HEK293 (cell line): Measurements from ENCODE around the gene CYP27B1.
A peak's percentile ranks its signal among the peaks of the same experiment; 100 is the strongest.

Experiments used
- CTCF ChIA-PET: fragments of 350-600 bp; formaldehyde crosslinking; extraction: SDS; loops from one replicate; lab custom pipeline; 2021; ENCODE audit warnings: antibody characterized with exemption; lab: Yijun Ruan, JAX
- POLR2A ChIA-PET: fragments of 300-600 bp; formaldehyde crosslinking; extraction: SDS; loops from one replicate; lab custom pipeline; 2020; ENCODE audit warnings: antibody characterized with exemption, inconsistent platforms; lab: Yijun Ruan, JAX
- H3K27ac ChIP-seq: fragments of 200-500 bp; sonication (Bioruptor generic); 2 replicates; pipeline ENCODE4 v1.5.1; 2014; ENCODE audit warnings: low read depth, low read length, control low read depth, inconsistent platforms; ENCODE audit errors: extremely low read depth
- H3K36me3 ChIP-seq, 2 experiments: fragments of 200-500 bp in 1 of 2; sonication (Bioruptor generic) in 1 of 2; 1 replicate in 1 of 2; 2 replicates in 1 of 2; pipeline ENCODE4 v1.5.1; 2014 to 2017; ENCODE audit warnings: inconsistent platforms in 2 of 2, low read length in 2 of 2; ENCODE audit not compliant: control insufficient read depth in 2 of 2, insufficient read depth in 1 of 2
- H3K4me1 ChIP-seq: fragments of 200-500 bp; sonication (Bioruptor generic); 2 replicates; pipeline ENCODE4 v1.5.1; 2014; ENCODE audit warnings: mild to moderate bottlenecking, low read length, inconsistent platforms; ENCODE audit not compliant: control insufficient read depth, insufficient read depth
- H3K4me3 ChIP-seq: 2 replicates; pipeline ENCODE4 v1.5.1; 2011; ENCODE audit warnings: low read depth, mild to moderate bottlenecking, control low read depth, low read length, moderate library complexity
- H3K9me3 ChIP-seq: fragments of 200-500 bp; sonication (Bioruptor generic); 2 replicates; pipeline ENCODE4 v1.5.1; 2014; ENCODE audit warnings: low read depth, low read length, inconsistent platforms; ENCODE audit not compliant: control insufficient read depth, insufficient read depth
- GLI2 ChIP-seq: fragments of 450-650 bp; formaldehyde crosslinking; IDR thresholded peaks from 2 replicates; pipeline ENCODE4; 2017; ENCODE audit warnings: missing biosample characterization, missing genetic modification characterization, low read depth, borderline replicate concordance
- GLI4 ChIP-seq: fragments of 450-650 bp; formaldehyde crosslinking; IDR thresholded peaks from 2 replicates; pipeline ENCODE4 v1.5.1; 2016; ENCODE audit warnings: missing biosample characterization, missing genetic modification characterization
- KLF7 ChIP-seq: fragments of 450-650 bp; formaldehyde crosslinking; IDR thresholded peaks from 2 replicates; pipeline ENCODE4 v1.5.1; 2016; ENCODE audit warnings: missing biosample characterization, missing genetic modification characterization, borderline replicate concordance
- MEIS1 ChIP-seq: sonication (generic); formaldehyde crosslinking; IDR thresholded peaks from 2 replicates; pipeline ENCODE4 v1.8.1; 2022; ENCODE audit warnings: missing genetic modification reagents, mild to moderate bottlenecking, borderline replicate concordance
- PBX3 ChIP-seq: sonication (generic); formaldehyde crosslinking; IDR thresholded peaks from 2 replicates; pipeline ENCODE4 v1.8.1; 2022; ENCODE audit warnings: mild to moderate bottlenecking, moderate library complexity, missing genetic modification reagents
- PRDM10 ChIP-seq: fragments of 450-650 bp; formaldehyde crosslinking; IDR thresholded peaks from 2 replicates; pipeline ENCODE4 v1.5.1; 2016; ENCODE audit warnings: missing biosample characterization, missing genetic modification characterization
- PRDM4 ChIP-seq: fragments of 450-650 bp; formaldehyde crosslinking; IDR thresholded peaks from 2 replicates; pipeline ENCODE4 v1.5.1; 2017; ENCODE audit warnings: missing biosample characterization, missing genetic modification characterization
- SCRT1 ChIP-seq: fragments of 450-650 bp; formaldehyde crosslinking; IDR thresholded peaks from 2 replicates; pipeline ENCODE4 v1.5.1; 2016; ENCODE audit warnings: missing biosample characterization, missing genetic modification characterization, borderline replicate concordance
- ZBTB17 ChIP-seq: fragments of 450-650 bp; formaldehyde crosslinking; IDR thresholded peaks from 2 replicates; pipeline ENCODE4 v1.5.1; 2016; ENCODE audit warnings: missing biosample characterization, missing genetic modification characterization
- ZBTB8A ChIP-seq: fragments of 450-650 bp; formaldehyde crosslinking; IDR thresholded peaks from 2 replicates; pipeline ENCODE4 v1.5.1; 2016; ENCODE audit warnings: missing biosample characterization, missing genetic modification characterization
- ZNF112 ChIP-seq: fragments of 450-650 bp; formaldehyde crosslinking; IDR thresholded peaks from 2 replicates; pipeline ENCODE4 v1.5.0; 2017; ENCODE audit warnings: missing biosample characterization, missing genetic modification characterization
- ZNF184 ChIP-seq: fragments of 450-650 bp; IDR thresholded peaks from 2 replicates; pipeline ENCODE4 v1.5.1; 2018; ENCODE audit warnings: missing biosample characterization, mild to moderate bottlenecking, missing genetic modification characterization
- ZNF266 ChIP-seq: fragments of 450-650 bp; formaldehyde crosslinking; IDR thresholded peaks from 2 replicates; pipeline ENCODE4 v1.5.1; 2016; ENCODE audit warnings: missing biosample characterization, missing genetic modification characterization, low read depth
- ZNF341 ChIP-seq: fragments of 450-650 bp; formaldehyde crosslinking; IDR thresholded peaks from 2 replicates; pipeline ENCODE4; 2016; ENCODE audit warnings: low read depth, missing biosample characterization, missing genetic modification characterization
- ZNF362 ChIP-seq: fragments of 450-650 bp; formaldehyde crosslinking; IDR thresholded peaks from 2 replicates; pipeline ENCODE4 v1.5.1; 2016; ENCODE audit warnings: missing biosample characterization, missing genetic modification characterization
- ZNF366 ChIP-seq: fragments of 450-650 bp; formaldehyde crosslinking; conservative IDR thresholded peaks from 2 replicates; pipeline ENCODE4 v1.5.1; 2016; ENCODE audit warnings: missing biosample characterization, missing genetic modification characterization
- ZNF416 ChIP-seq: fragments of 450-650 bp; formaldehyde crosslinking; IDR thresholded peaks from 2 replicates; pipeline ENCODE4 v1.5.1; 2016; ENCODE audit warnings: missing biosample characterization, missing genetic modification characterization
- ZNF449 ChIP-seq: fragments of 450-650 bp; formaldehyde crosslinking; IDR thresholded peaks from 2 replicates; pipeline ENCODE4 v1.5.1; 2017; ENCODE audit warnings: missing biosample characterization, mild to moderate bottlenecking, missing genetic modification characterization, moderate library complexity
- ZNF555 ChIP-seq: fragments of 450-650 bp; formaldehyde crosslinking; conservative IDR thresholded peaks from 2 replicates; pipeline ENCODE4 v1.5.1; 2017; ENCODE audit warnings: missing biosample characterization, mild to moderate bottlenecking, missing genetic modification characterization, inconsistent platforms
- ZNF560 ChIP-seq: fragments of 450-650 bp; formaldehyde crosslinking; IDR thresholded peaks from 2 replicates; pipeline ENCODE4 v1.5.1; 2017; ENCODE audit warnings: missing biosample characterization, missing genetic modification characterization, borderline replicate concordance
- ZNF600 ChIP-seq: fragments of 450-650 bp; formaldehyde crosslinking; IDR thresholded peaks from 2 replicates; pipeline ENCODE4 v1.5.1; 2016; ENCODE audit warnings: missing biosample characterization, missing genetic modification characterization
- ZNF610 ChIP-seq: fragments of 450-650 bp; formaldehyde crosslinking; IDR thresholded peaks from 2 replicates; pipeline ENCODE4 v1.5.1; 2016; ENCODE audit warnings: missing biosample characterization, missing genetic modification characterization, borderline replicate concordance
- ZNF623 ChIP-seq: fragments of 450-650 bp; formaldehyde crosslinking; IDR thresholded peaks from 2 replicates; pipeline ENCODE4 v1.5.1; 2016; ENCODE audit warnings: missing biosample characterization, missing genetic modification characterization
- ZNF670 ChIP-seq: fragments of 450-650 bp; formaldehyde crosslinking; IDR thresholded peaks from 2 replicates; pipeline ENCODE4 v1.5.1; 2016; ENCODE audit warnings: missing biosample characterization, missing genetic modification characterization, low read depth

The CYP27B1 gene

GRCh38 chr12:57740656-57741412 lies 26.0 kb downstream of the CYP27B1 start:
- CTCF ChIA-PET = interaction anchor here (1.3 to 2.2 kb wide), 3 partner anchors 14 to 158 kb away, joined by 4 to 9 read pairs (median 6); no protein-coding TSS in a partner anchor
- no peak for TF ChIP-seq KLF7
- no peak for TF ChIP-seq ZBTB17
- TF ChIP-seq ZNF555 (tag by site-specific recombination) = no peak
- TF ChIP-seq ZNF362 = no peak
- TF ChIP-seq ZNF416 (tag by site-specific recombination) = no peak
- no peak for TF ChIP-seq ZNF112
- no peak for TF ChIP-seq PBX3 (CRISPR knock-in tag)
- TF ChIP-seq ZNF341 = peak; percentile 13; the same call in 1 of the 2 replicates
- no peak for TF ChIP-seq ZNF266 (tag by site-specific recombination)
- 0 out of 2 replicates have a peak, but pooled peaks have one; percentile 41 for TF ChIP-seq PRDM10 (tag by site-specific recombination)
- TF ChIP-seq MEIS1 (CRISPR knock-in tag) = no peak
- TF ChIP-seq ZNF366 (tag by site-specific recombination) = 0 out of 2 replicates have a peak, but pooled peaks have one; percentile 24
- TF ChIP-seq ZNF449 = no peak
- peak; percentile 50; the same call in 1 of the 2 replicates for TF ChIP-seq ZNF600
- TF ChIP-seq ZNF623 (tag by site-specific recombination) = no peak
- TF ChIP-seq GLI4 (tag by site-specific recombination) = no peak
- no peak overlapping the region for H3K4me3 ChIP-seq
- POLR2A ChIA-PET = no interaction called here
- H3K36me3 ChIP-seq = peaks cover 0 to under 1% of the 10 kb centered on the region in 2 experiments; a peak in 1 of 3 replicates
- peaks cover 6% of the 10 kb centered on the region; the same call in 1 of the 2 replicates for H3K4me1 ChIP-seq
- no peak overlapping the region for H3K27ac ChIP-seq
- H3K9me3 ChIP-seq = no peaks in the 10 kb centered on the region

- CTCF ChIA-PET = interaction anchor here (0.6 kb wide), 1 partner anchor 38 kb away, joined by 4 read pairs; no protein-coding TSS in a partner anchor
- POLR2A ChIA-PET = no interaction called here
- H3K27ac ChIP-seq = no peak overlapping the region
- H3K9me3 ChIP-seq = no peaks in the 10 kb centered on the region
- H3K4me1 ChIP-seq = peaks cover 8% of the 10 kb centered on the region; the same call in 1 of the 2 replicates
- no peaks in the 10 kb centered on the region for H3K36me3 ChIP-seq
- no peak overlapping the region for H3K4me3 ChIP-seq
- TF ChIP-seq GLI2 (tag by site-specific recombination) (no peak), ZNF560 (tag by site-specific recombination) (no peak), PRDM4 (tag by site-specific recombination) (no peak), ZNF670 (tag by site-specific recombination) (no peak), ZNF610 (no peak), ZNF184 (no peak), SCRT1 (tag by site-specific recombination) (no peak), ZBTB8A (tag by site-specific recombination) (no peak), KLF7 (no peak)
Observed at GRCh38 chr12:57739914-57740538, 26.9 kb downstream of the CYP27B1 start.
